Measurements from ENCODE around the gene TNFSF9.

The TNFSF9 gene

DNA sequence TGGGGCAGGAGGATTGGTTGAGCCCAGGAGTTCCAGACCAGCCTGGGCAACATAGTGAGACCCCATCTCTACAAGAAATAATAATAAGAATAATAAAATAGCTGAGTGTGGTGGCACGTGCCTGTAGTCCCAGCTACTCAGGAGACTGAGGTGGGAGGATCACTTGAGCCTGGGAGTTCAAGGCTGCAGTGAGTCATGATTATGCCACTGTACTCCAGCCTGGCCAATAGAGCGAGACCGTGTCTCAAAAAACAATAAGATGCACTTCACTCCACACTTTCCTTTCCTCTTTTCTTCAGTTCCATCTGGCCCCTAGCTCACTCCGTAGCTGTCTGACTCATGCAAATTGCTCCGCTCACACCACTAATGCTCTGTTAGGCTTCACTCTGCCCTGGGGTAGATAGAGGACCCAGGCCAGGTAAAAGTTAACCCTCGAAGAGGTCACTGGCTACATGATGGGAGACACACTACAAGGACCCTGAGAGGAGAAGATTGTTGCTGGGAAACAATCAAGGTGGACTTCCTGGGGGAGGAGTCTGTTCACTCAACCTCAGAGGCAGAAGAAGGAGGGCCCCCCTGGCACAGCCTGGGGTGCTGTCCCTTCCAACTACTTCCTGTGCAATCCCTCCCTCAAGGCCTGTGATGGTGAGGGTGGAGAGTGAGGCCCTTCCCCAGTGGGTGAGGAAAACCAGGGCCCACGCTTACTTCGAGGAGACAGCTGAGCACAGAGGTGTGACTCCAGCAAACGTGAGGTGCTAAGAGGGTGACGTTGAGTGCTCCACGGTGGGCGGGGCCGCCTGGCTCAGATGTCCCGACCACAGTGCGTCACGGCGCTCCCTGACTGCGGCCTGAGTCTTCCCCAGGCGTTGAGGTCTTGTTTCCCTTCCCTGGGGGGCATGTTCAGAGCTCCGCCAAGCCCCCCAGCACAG is 8.8 kb upstream of the TNFSF9 start:
- Mint-ChIP-seq H3K27ac (peak overlapping the region; percentile 84), H3K27me3 (no peaks in the 10 kb centered on the region), H3K4me3 (no peak overlapping the region), H3K4me1 (ENCODE audit: low read depth) (peaks cover 32% of the 10 kb centered on the region), H3K9me3 (ENCODE audit: low read depth) (no peaks in the 10 kb centered on the region), H3K36me3 (no peaks in the 10 kb centered on the region)

DNA sequence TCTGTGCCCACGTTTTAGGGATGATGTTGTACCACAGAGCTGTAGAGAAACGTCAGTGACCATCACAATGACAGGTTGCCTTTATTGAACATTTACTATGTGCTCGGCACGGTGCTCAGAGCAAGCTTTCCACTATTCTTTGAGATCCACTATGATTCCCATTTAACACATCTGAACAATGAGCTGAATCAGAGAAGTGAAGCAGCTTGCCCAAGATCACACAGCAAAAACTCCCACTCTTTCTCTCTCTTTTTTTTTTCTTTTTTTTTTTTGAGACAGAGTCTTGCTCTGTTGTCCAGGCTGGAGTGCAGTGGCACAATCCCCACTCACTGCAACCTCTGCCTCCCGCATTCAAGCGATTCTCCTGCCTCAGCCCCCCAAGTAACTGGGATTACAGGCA is 8.1 kb upstream of the TNFSF9 start:
- H3K27me3 Mint-ChIP-seq = no peaks in the 10 kb centered on the region
- no peak overlapping the region for H3K4me3 Mint-ChIP-seq
- peaks cover 27% of the 10 kb centered on the region for H3K4me1 Mint-ChIP-seq (ENCODE audit: low read depth)
- no peaks in the 10 kb centered on the region for H3K36me3 Mint-ChIP-seq
- H3K9me3 Mint-ChIP-seq (ENCODE audit: low read depth) = no peaks in the 10 kb centered on the region
- no peak overlapping the region for H3K27ac Mint-ChIP-seq

DNA sequence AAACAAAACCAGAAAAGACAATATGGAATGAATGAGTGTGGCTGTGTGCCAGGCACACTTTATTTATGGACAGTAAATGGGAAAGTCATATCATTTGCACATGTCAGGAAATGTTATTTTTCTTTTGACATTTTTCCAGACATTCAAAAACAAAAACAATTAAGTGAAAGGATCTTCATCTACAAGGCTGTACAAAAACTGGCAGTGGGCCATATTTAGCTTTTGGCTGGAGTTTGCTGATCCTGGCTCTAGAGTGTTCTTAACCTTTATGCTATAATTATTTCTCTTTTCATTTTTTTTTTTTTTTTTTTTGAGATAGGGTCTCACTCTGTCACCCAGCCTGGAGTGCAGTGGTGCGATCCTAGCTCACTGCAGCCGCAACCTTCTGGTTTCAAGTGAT is 6.5 kb upstream of the TNFSF9 start:
- H3K27me3 Mint-ChIP-seq = no peaks in the 10 kb centered on the region
- no peak overlapping the region for H3K27ac Mint-ChIP-seq
- peaks cover 14% of the 10 kb centered on the region for H3K4me1 Mint-ChIP-seq (ENCODE audit: low read depth)
- no peak overlapping the region for H3K4me3 Mint-ChIP-seq
- no peaks in the 10 kb centered on the region for H3K36me3 Mint-ChIP-seq
- H3K9me3 Mint-ChIP-seq (ENCODE audit: low read depth) = no peaks in the 10 kb centered on the region

DNA sequence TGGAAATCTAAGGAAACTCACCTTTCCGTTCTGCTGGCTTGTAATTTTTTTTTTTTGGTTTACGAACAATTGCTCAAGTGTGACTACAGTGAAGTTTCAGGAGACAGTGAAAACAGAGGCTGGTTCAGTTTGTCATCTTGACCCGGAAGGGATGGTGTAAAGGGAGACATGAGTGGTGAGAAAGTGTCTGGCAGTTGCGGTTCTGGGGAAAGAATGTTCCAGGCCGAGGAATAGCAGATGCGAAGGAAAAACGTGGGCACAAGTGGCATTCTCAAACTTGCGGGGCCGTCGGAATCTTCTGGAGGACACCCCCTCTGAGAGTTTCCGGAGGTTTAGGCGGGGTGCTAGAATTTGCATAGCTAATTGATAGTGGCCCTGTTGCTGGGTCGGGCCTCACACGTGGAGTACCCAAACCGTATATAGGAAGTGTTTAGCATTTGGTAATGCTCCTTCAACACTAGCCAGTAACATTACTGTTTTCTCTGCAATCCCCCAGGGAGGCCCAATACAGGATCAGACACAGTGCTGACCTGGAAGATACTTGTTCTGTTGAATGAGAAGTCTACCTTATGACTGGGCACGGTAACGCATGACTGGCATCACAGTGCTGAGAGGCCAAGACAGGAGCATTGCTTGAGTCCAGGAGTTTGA is 2.8 kb upstream of the TNFSF9 start:
- no peak overlapping the region for H3K4me3 Mint-ChIP-seq
- no peaks in the 10 kb centered on the region for H3K36me3 Mint-ChIP-seq
- H3K4me1 Mint-ChIP-seq (ENCODE audit: low read depth) = peaks cover 26% of the 10 kb centered on the region
- H3K9me3 Mint-ChIP-seq (ENCODE audit: low read depth) = no peaks in the 10 kb centered on the region
- peaks cover 4% of the 10 kb centered on the region for H3K27me3 Mint-ChIP-seq
- H3K27ac Mint-ChIP-seq = no peak overlapping the region

DNA sequence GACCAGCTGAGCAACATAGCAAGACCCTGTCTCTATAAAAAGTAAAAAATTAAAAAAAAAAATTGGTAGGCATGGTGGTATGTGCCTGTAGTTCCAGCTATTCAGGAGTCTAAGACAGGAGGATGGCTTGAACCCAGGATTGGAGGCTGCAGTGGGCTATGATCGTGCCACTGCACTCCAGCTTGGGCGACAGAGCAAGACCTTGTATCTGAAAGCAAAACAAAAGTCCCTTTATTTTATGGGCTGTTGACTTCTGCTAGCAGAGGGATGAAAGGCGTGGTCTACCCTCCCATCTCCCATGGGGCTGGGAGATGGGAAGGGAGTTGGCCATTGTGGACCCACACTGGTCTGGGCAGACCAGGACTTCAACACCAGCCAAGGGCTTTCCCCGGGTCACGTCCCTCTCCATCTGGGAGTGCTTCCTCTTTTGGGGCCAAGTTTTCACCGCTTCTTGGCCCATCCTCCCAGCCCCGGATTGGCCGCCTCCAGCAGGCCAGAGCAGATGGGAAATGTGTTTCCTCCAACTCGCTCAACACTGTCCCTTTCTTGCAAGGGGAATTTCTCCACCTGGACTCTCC is 2.2 kb upstream of the TNFSF9 start:
- H3K4me1 Mint-ChIP-seq (ENCODE audit: low read depth) = peaks cover 26% of the 10 kb centered on the region
- no peak overlapping the region for H3K27ac Mint-ChIP-seq
- H3K36me3 Mint-ChIP-seq = no peaks in the 10 kb centered on the region
- no peaks in the 10 kb centered on the region for H3K9me3 Mint-ChIP-seq (ENCODE audit: low read depth)
- peaks cover 4% of the 10 kb centered on the region for H3K27me3 Mint-ChIP-seq
- H3K4me3 Mint-ChIP-seq = no peak overlapping the region

DNA sequence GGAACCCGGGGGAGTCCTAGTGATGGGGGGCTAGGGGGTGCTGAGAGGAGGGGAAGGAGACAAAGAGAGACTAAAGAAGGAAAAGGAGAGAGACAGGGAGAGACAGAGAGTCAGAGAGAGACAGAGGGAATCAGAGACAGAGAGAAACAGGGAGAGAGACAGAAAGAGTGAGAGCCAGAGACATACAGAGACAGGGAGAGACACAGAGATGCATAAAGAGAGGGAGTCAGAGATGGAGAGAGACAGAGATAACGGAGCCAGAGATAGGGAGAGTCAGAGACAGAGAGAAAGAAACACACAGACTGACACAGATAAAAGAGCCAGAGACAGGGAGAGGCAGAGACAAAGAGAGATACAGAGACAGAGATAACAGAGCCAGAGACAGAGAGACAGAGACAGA is 1.5 kb upstream of the TNFSF9 start:
- peak overlapping the region; percentile 67 for H3K27ac Mint-ChIP-seq
- peak overlapping the region; percentile 8 for H3K4me3 Mint-ChIP-seq
- H3K4me1 Mint-ChIP-seq (ENCODE audit: low read depth) = peaks cover 28% of the 10 kb centered on the region
- H3K9me3 Mint-ChIP-seq (ENCODE audit: low read depth) = no peaks in the 10 kb centered on the region
- peaks cover 6% of the 10 kb centered on the region for H3K27me3 Mint-ChIP-seq
- H3K36me3 Mint-ChIP-seq = no peaks in the 10 kb centered on the region

DNA sequence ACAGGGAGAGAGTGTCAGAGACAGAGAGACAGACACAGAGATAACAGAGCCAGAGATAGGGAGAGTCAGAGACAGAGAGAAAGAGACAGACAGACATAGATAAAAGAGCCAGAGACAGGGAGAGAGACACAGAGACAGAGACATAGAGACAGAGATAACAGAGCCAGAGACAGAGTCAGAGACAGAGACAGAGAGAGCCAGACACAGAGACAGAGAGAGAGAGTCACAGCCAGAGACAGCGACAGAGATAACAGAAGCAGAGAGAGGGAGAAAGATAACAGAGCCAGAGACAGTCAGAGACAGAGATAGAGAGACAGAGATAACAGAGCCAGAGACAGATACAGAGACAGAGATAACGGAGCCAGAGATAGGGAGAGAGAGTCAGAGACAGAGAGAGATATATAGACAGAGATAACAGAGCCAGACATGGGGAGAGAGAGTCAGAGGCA is 865 bp upstream of the TNFSF9 start:
- peak overlapping the region; percentile 91 for H3K4me3 Mint-ChIP-seq
- no peaks in the 10 kb centered on the region for H3K9me3 Mint-ChIP-seq (ENCODE audit: low read depth)
- peaks cover 6% of the 10 kb centered on the region for H3K27me3 Mint-ChIP-seq
- peak overlapping the region; percentile 41 for H3K27ac Mint-ChIP-seq
- peaks cover 28% of the 10 kb centered on the region for H3K4me1 Mint-ChIP-seq (ENCODE audit: low read depth)
- H3K36me3 Mint-ChIP-seq = no peaks in the 10 kb centered on the region

DNA sequence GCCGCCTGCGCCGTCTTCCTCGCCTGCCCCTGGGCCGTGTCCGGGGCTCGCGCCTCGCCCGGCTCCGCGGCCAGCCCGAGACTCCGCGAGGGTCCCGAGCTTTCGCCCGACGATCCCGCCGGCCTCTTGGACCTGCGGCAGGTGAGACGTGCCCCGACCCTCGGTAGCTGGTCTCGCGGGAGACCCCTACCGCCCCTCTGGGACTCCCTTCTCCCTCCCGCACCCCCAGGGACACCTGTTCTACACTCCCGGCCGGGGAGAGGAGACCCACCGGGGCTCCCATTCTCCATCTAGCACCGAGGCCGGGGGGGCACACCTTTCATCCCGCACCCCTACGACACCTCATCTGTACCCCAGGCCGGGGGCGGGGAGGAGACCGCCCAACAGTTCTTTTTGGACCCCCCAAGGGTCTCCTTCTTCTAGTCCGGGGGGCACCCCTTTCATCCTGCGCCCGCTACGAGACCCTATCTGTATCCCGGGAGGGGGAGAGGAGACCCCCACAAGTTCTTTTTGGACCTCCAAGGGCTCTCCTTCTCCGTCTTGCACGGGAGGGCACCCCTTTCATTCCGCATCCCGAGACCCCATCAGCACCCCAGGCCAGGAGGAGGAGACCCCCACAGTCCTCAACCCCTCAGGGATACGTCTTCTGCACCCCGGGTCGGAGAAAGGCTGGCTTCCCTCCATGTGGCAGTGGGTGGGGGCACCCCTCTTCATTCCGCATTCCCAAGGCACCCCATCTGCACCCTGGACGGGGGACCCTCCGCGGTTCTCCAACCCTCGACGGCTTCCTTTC is 533 bp downstream of the TNFSF9 start:
- peak overlapping the region; percentile 5 for H3K27ac Mint-ChIP-seq
- peak overlapping the region; percentile 85 for H3K4me3 Mint-ChIP-seq
- H3K4me1 Mint-ChIP-seq (ENCODE audit: low read depth) = peaks cover 37% of the 10 kb centered on the region
- peaks cover 2% of the 10 kb centered on the region for H3K36me3 Mint-ChIP-seq
- no peaks in the 10 kb centered on the region for H3K9me3 Mint-ChIP-seq (ENCODE audit: low read depth)
- H3K27me3 Mint-ChIP-seq = peaks cover 6% of the 10 kb centered on the region

DNA sequence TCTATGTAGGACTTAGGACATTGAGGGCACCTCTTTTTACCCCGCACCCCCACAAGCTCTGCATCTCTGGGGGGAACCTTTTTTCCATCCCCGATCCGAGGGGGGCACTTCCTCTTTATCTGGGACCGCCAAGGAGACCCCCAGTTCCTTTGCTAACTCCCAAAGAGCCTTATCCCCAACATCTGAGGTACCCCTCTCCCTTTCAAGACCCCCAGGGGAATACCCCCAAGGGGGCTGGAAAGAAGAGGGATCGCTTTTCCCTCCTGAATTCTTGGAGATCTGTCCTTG is 1.1 kb downstream of the TNFSF9 start:
- peaks cover 43% of the 10 kb centered on the region for H3K4me1 Mint-ChIP-seq (ENCODE audit: low read depth)

DNA sequence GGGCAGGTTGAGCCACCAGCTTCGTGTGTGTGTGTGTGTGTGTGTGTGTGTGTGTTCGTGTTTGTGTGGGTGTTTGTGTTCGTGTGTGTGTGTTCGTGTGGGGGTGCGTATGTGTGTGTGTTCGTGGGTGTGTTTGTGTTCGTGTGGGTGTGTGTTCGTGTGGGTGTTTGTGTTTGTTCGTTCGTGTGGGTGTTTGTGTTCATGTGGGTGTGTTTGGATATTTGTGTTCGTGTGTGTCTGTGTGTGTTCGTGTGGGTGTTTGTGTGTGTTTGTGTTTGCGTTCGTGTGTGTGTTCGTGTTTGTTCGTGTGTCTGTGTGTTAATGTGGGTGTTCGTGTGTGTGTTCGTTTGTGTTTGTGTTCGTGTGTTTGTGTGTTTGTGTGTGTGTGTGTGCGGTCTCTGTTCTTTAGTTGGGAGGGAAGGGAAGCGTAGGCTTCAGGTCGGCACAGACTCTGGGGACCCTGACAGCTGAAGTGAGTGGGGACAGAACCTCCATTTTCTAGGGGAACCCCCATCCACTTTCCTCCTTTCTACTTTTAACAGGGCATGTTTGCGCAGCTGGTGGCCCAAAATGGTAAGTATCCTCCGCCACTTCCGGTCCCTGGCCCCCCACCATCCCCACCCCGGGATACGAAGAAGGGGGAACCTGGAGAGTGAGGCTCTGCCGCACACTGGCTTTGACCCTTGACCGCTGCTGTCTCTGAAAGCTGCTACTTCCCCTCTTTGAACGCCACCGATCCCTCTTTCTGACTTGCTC is 1.6 kb downstream of the TNFSF9 start:
- H3K9me3 Mint-ChIP-seq (ENCODE audit: low read depth) = no peaks in the 10 kb centered on the region
- peak overlapping the region; percentile 58 for H3K27ac Mint-ChIP-seq
- peaks cover 2% of the 10 kb centered on the region for H3K36me3 Mint-ChIP-seq

More for the DNA sequence above, 1.1 kb downstream of the TNFSF9 start:
- Mint-ChIP-seq H3K27me3 (peaks cover 6% of the 10 kb centered on the region), H3K27ac (peak overlapping the region; percentile 5), H3K36me3 (peaks cover 2% of the 10 kb centered on the region), H3K9me3 (ENCODE audit: low read depth) (no peaks in the 10 kb centered on the region), H3K4me3 (peak overlapping the region; percentile 85)

DNA sequence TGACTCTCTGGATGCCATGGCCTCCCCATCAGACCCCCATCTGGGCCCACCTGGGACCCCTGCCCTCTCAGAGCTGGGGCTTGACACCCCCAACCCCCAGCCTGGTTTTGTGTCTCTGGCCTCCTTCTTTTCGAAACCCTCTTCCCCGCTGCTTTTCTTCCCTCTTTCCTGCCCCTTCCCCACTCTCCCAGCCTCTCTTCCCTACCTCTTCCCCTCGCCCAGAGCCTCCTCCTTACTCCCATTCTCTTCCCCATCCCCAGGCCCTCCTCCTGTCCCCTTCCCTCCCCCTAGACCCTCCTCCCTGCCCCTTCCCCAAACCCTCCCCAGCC is 2.1 kb downstream of the TNFSF9 start:
- H3K4me1 Mint-ChIP-seq (ENCODE audit: low read depth) = peaks cover 46% of the 10 kb centered on the region

More for the DNA sequence above, 1.6 kb downstream of the TNFSF9 start:
- peak overlapping the region; percentile 85 for H3K4me3 Mint-ChIP-seq
- H3K4me1 Mint-ChIP-seq (ENCODE audit: low read depth) = peaks cover 46% of the 10 kb centered on the region
- peaks cover 6% of the 10 kb centered on the region for H3K27me3 Mint-ChIP-seq

DNA sequence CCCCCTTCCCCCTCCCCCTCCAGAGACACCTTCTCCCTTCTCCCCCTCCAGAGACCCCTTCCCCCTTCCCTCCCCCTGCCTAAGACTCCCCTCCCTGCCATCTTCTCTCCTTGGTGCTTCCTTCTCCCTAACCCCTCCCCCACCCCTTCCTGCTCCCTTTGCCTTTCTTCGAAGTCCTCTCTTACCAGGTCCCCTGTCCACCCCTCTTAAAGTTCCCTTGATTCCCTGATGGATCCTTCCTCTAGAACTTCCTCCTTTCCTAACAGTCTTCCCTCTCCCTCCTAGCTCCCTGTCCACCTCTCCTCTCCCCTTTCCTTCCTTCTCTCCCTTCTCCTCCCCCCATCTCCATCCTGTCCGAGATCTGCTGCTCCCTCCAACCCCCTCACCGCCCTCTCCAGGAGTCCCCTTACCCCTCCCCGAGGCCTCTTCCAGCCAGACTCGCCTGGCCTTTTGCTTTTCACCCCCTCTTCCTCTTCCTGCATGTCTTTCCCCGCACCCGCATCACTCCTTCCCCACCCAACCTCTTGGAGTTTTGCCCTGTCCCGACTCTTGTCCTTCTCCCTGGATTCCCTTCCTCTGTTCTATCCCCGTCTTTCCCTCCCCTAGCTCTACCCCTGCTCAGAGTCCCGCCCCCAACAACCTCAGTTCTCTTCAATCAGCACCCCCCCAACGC is 3.1 kb downstream of the TNFSF9 start:
- Mint-ChIP-seq H3K36me3 (peaks cover 2% of the 10 kb centered on the region), H3K4me1 (ENCODE audit: low read depth) (peaks cover 46% of the 10 kb centered on the region), H3K4me3 (no peak overlapping the region), H3K9me3 (ENCODE audit: low read depth) (no peaks in the 10 kb centered on the region), H3K27me3 (peaks cover 6% of the 10 kb centered on the region), H3K27ac (no peak overlapping the region)

More for the DNA sequence above, 2.1 kb downstream of the TNFSF9 start:
- H3K27ac Mint-ChIP-seq = no peak overlapping the region
- peak overlapping the region; percentile 85 for H3K4me3 Mint-ChIP-seq
- no peaks in the 10 kb centered on the region for H3K9me3 Mint-ChIP-seq (ENCODE audit: low read depth)
- peaks cover 6% of the 10 kb centered on the region for H3K27me3 Mint-ChIP-seq
- H3K36me3 Mint-ChIP-seq = peaks cover 2% of the 10 kb centered on the region

DNA sequence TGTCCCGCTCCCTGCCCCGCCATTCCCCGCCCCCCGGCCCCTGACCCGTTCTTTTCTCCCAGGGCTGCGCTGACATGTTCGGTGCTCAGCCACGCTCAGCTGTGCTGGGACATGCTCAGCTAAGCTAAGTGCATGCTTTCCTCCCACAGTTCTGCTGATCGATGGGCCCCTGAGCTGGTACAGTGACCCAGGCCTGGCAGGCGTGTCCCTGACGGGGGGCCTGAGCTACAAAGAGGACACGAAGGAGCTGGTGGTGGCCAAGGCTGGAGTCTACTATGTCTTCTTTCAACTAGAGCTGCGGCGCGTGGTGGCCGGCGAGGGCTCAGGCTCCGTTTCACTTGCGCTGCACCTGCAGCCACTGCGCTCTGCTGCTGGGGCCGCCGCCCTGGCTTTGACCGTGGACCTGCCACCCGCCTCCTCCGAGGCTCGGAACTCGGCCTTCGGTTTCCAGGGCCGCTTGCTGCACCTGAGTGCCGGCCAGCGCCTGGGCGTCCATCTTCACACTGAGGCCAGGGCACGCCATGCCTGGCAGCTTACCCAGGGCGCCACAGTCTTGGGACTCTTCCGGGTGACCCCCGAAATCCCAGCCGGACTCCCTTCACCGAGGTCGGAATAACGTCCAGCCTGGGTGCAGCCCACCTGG is 3.7 kb downstream of the TNFSF9 start:
- H3K27me3 Mint-ChIP-seq = peaks cover 6% of the 10 kb centered on the region
- peak overlapping the region; percentile 23 for H3K4me3 Mint-ChIP-seq
- peaks cover 2% of the 10 kb centered on the region for H3K36me3 Mint-ChIP-seq
- peaks cover 46% of the 10 kb centered on the region for H3K4me1 Mint-ChIP-seq (ENCODE audit: low read depth)
- H3K27ac Mint-ChIP-seq = no peak overlapping the region
- no peaks in the 10 kb centered on the region for H3K9me3 Mint-ChIP-seq (ENCODE audit: low read depth)

Data from activated naive CD8-positive, alpha-beta T cell (primary cell).